Neural progenitor cell (in vitro differentiated cells): Measurements from ENCODE around the gene CASK. TPM values are rescaled to one million over a fixed set of nuclear protein-coding genes. Genes with fewer than 3 reads are reported as not detected.

Experiments
- DNase-seq: peaks from one replicate; pipeline ENCODE4 v3.0.0-alpha.2; 2016; ENCODE audit warnings: low spot score
- H2AFZ ChIP-seq: fragments of 200-600 bp; sonication (generic); replicated peaks from 2 replicates; pipeline ENCODE4 v1.6.1; 2016; ENCODE audit warnings: antibody characterized with exemption
- H3F3A ChIP-seq: fragments of 200-600 bp; sonication (generic); 2 replicates; pipeline ENCODE4 v1.6.1; 2016; ENCODE audit warnings: antibody characterized with exemption, low read depth
- H3K27ac ChIP-seq: fragments of 200-600 bp; sonication (generic); 2 replicates; pipeline ENCODE4 v1.5.1; 2016; ENCODE audit warnings: mild to moderate bottlenecking
- H3K27me3 ChIP-seq: fragments of 200-600 bp; sonication (generic); 2 replicates; pipeline ENCODE4 v1.6.1; 2016; ENCODE audit warnings: mild to moderate bottlenecking, moderate library complexity
- H3K36me3 ChIP-seq: fragments of 200-600 bp; sonication (generic); 2 replicates; pipeline ENCODE4 v1.5.1; 2016
- H3K4me1 ChIP-seq: fragments of 200-600 bp; sonication (generic); 2 replicates; pipeline ENCODE4 v1.6.1; 2016; ENCODE audit warnings: mixed run types
- H3K4me2 ChIP-seq: fragments of 200-600 bp; sonication (generic); 2 replicates; pipeline ENCODE4 v1.6.1; 2016
- H3K4me3 ChIP-seq: fragments of 200-600 bp; sonication (generic); 2 replicates; pipeline ENCODE4 v1.5.1; 2016
- H3K79me2 ChIP-seq: fragments of 200-600 bp; sonication (generic); 2 replicates; pipeline ENCODE4 v1.6.1; 2016; ENCODE audit warnings: low read depth
- H3K9ac ChIP-seq: fragments of 200-600 bp; sonication (generic); 2 replicates; pipeline ENCODE4 v1.6.1; 2016
- H3K9me3 ChIP-seq: fragments of 200-600 bp; sonication (generic); 2 replicates; pipeline ENCODE4 v1.5.1; 2016; ENCODE audit warnings: low read depth
- H4K20me1 ChIP-seq: fragments of 200-600 bp; sonication (generic); 2 replicates; pipeline ENCODE4 v1.6.1; 2016; ENCODE audit warnings: low read depth
- H3K27ac Mint-ChIP-seq: 3 replicates; pipeline ENCODE4 v1.8.0; 2021; ENCODE audit warnings: mixed read lengths
- H3K27me3 Mint-ChIP-seq: 2 replicates; pipeline ENCODE4 v1.8.0; 2022; ENCODE audit warnings: low read depth, mild to moderate bottlenecking, inconsistent platforms, moderate library complexity, mixed read lengths; ENCODE audit not compliant: insufficient read depth
- H3K36me3 Mint-ChIP-seq: 3 replicates; pipeline ENCODE4 v1.8.0; 2021; ENCODE audit warnings: mixed read lengths
- H3K4me1 Mint-ChIP-seq: 3 replicates; pipeline ENCODE4 v1.8.0; 2021; ENCODE audit warnings: mixed read lengths
- H3K4me3 Mint-ChIP-seq: 3 replicates; pipeline ENCODE4 v1.8.0; 2021; ENCODE audit warnings: mild to moderate bottlenecking, moderate library complexity, mixed read lengths
- H3K9me3 Mint-ChIP-seq: 3 replicates; pipeline ENCODE4 v1.8.0; 2020; ENCODE audit warnings: mixed read lengths
- CTCF ChIP-seq: fragments of 200-600 bp; sonication (generic); IDR thresholded peaks from 2 replicates; pipeline ENCODE4 v1.5.1; 2017; ENCODE audit warnings: antibody characterized with exemption, mild to moderate bottlenecking
- EZH2 ChIP-seq: fragments of 200-600 bp; sonication (generic); IDR thresholded peaks from 2 replicates; pipeline ENCODE4 v1.6.1; 2017; ENCODE audit warnings: antibody characterized with exemption, mild to moderate bottlenecking, moderate library complexity
- EZH2phosphoT487 ChIP-seq: fragments of 200-600 bp; sonication (generic); IDR thresholded peaks from 2 replicates; pipeline ENCODE4 v1.6.1; 2017; ENCODE audit warnings: antibody characterized with exemption
- total RNA-seq: library from RNA; depleted of rRNA; stranded (reverse); fragments of >200 nt; gene quantifications from 2 replicates; pipeline ENCODE4 v1.2.3, GENCODE V29; 2015; ENCODE audit warnings: low replicate concordance

Gene CASK
- total RNA-seq, 1 donor from 2014 or later: 85.4 TPM

- no peak overlapping the region for H3K4me3 Mint-ChIP-seq
- Histone ChIP-seq H3K79me2 (no peaks in the 10 kb centered on the region), H3K9me3 (no peaks in the 10 kb centered on the region), H3K27ac (no peak overlapping the region), H3K4me1 (no peaks in the 10 kb centered on the region), H3K36me3 (peaks cover 4% of the 10 kb centered on the region), H3K4me2 (no peak overlapping the region), H3K27me3 (no peaks in the 10 kb centered on the region), H3K9ac (no peak overlapping the region), H2AFZ (no peak overlapping the region), H3K4me3 (no peak overlapping the region), H3F3A (no peaks in the 10 kb centered on the region), H4K20me1 (no peaks in the 10 kb centered on the region)
- peaks cover 2% of the 10 kb centered on the region for H3K36me3 Mint-ChIP-seq
- DNase-seq: no peak
- H3K4me1 Mint-ChIP-seq: peaks cover 2% of the 10 kb centered on the region
- H3K27me3 Mint-ChIP-seq: no peaks in the 10 kb centered on the region
- no peaks in the 10 kb centered on the region for H3K9me3 Mint-ChIP-seq
- no peak overlapping the region for H3K27ac Mint-ChIP-seq
- TF ChIP-seq CTCF: no peak
- TF ChIP-seq EZH2phosphoT487: no peak
- TF ChIP-seq EZH2: no peak
Observed at GRCh38 chrX:41664375-41664901, 258.9 kb downstream of the CASK start.

- Mint-ChIP-seq H3K36me3 (peaks cover 4% of the 10 kb centered on the region), H3K4me3 (no peak overlapping the region), H3K27ac (no peak overlapping the region), H3K4me1 (peaks cover 2% of the 10 kb centered on the region), H3K9me3 (no peaks in the 10 kb centered on the region), H3K27me3 (peaks cover 2% of the 10 kb centered on the region)
- TF ChIP-seq EZH2 (no peak), EZH2phosphoT487 (no peak), CTCF (no peak)
- H3K27ac ChIP-seq: no peak overlapping the region
- H3K9ac ChIP-seq: no peak overlapping the region
- peaks cover 4% of the 10 kb centered on the region for H3K36me3 ChIP-seq
- H3K4me2 ChIP-seq: no peak overlapping the region
- H2AFZ ChIP-seq: no peak overlapping the region
- no peaks in the 10 kb centered on the region for H3K79me2 ChIP-seq
- no peak overlapping the region for H3K4me3 ChIP-seq
- no peaks in the 10 kb centered on the region for H3K4me1 ChIP-seq
- H3F3A ChIP-seq: no peaks in the 10 kb centered on the region
- no peaks in the 10 kb centered on the region for H3K9me3 ChIP-seq
- H3K27me3 ChIP-seq: no peaks in the 10 kb centered on the region
- DNase-seq: no peak
- no peaks in the 10 kb centered on the region for H4K20me1 ChIP-seq
Observed at GRCh38 chrX:41661366-41662095, 261.8 kb downstream of the CASK start.

GRCh38 chrX:41655631-41656030 lies 267.7 kb downstream of the CASK start:
- peaks cover 5% of the 10 kb centered on the region for H3K36me3 ChIP-seq
- peaks cover 2% of the 10 kb centered on the region for H3K9me3 Mint-ChIP-seq
- no peak for DNase-seq
- H3K4me2 ChIP-seq: no peak overlapping the region
- H3K4me1 Mint-ChIP-seq: no peaks in the 10 kb centered on the region
- H2AFZ ChIP-seq: no peak overlapping the region
- H3K79me2 ChIP-seq: no peaks in the 10 kb centered on the region
- H3K27me3 Mint-ChIP-seq: peaks cover 2% of the 10 kb centered on the region
- no peak overlapping the region for H3K27ac Mint-ChIP-seq
- no peak overlapping the region for H3K27ac ChIP-seq
- H3K4me1 ChIP-seq: no peaks in the 10 kb centered on the region
- H3K4me3 Mint-ChIP-seq: no peak overlapping the region
- no peak for TF ChIP-seq EZH2phosphoT487
- TF ChIP-seq EZH2: no peak
- TF ChIP-seq CTCF: no peak
- H3K36me3 Mint-ChIP-seq: peaks cover 19% of the 10 kb centered on the region
- no peak overlapping the region for H3K9ac ChIP-seq
- no peaks in the 10 kb centered on the region for H3F3A ChIP-seq
- no peaks in the 10 kb centered on the region for H4K20me1 ChIP-seq
- no peak overlapping the region for H3K4me3 ChIP-seq
- H3K27me3 ChIP-seq: no peaks in the 10 kb centered on the region
- H3K9me3 ChIP-seq: no peaks in the 10 kb centered on the region
